T-helper 2 cell (primary cell): Measurements from ENCODE around the gene HOATZ.

Experiments used
- DNase-seq, 5 experiments: peaks; one replicate each; pipeline versions ENCODE4 v3.0.0 to v3.0.0-alpha.2; 2012 to 2022

Gene HOATZ

DNA sequence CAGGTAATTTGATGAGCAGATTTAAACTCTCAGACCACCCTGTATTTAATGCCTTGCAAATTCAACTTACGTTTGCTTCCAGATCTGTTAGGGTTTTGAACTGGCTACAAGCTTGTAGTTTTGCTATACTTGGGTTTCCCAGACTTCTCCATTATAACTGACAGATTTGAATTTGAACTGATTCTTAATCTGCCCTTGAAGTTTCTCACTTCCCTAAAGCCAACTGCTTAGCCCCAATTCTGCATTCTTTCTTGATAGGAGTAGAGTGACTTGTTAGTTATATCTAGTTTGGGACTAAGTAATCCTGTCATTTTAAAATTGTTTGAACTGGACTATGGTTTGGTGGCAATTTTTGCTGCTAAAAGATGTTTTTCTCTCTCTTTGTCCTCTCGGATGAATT, 35.7 kb downstream of the HOATZ start:
- DNase-seq, result no peak

DNA sequence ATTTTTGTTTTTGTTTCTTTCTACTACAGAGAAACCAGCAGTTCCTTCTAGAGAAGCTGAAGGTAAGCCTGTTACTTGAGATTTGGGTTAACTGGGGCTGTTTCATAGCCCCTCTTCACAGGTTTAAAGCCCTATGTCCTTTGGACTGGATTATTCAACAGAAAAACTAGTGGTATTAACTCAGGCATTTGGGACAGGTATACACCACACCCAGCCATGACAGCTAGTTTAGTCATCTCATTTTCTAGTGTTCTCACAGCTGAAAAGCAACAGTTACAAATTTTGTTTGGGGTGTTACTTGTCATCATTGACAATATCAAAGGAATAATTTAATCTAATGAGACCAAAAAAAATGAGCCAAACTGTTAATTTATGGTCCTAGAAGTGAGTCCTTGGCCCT, 40.0 kb downstream of the HOATZ start:
- no peak for DNase-seq

DNA sequence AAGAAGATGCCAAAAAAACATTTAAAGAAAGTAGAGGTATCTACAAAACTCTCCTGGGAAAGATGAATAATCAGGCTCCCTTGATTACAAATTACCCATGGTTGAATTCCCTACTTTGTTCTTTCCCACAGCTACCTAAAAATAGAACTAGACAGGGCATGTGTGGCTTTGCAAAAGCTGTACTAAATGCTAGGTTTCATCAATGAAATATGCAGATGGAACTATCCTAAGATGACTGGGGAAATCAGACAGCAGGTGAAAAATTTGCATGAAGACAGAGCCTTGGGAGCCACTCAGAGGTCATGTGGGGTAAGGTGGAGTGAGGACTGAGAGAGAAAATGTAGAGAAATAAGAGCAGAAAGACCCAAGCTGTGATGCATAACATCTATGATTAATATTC, 40.7 kb downstream of the HOATZ start:
- no peak for DNase-seq

DNA sequence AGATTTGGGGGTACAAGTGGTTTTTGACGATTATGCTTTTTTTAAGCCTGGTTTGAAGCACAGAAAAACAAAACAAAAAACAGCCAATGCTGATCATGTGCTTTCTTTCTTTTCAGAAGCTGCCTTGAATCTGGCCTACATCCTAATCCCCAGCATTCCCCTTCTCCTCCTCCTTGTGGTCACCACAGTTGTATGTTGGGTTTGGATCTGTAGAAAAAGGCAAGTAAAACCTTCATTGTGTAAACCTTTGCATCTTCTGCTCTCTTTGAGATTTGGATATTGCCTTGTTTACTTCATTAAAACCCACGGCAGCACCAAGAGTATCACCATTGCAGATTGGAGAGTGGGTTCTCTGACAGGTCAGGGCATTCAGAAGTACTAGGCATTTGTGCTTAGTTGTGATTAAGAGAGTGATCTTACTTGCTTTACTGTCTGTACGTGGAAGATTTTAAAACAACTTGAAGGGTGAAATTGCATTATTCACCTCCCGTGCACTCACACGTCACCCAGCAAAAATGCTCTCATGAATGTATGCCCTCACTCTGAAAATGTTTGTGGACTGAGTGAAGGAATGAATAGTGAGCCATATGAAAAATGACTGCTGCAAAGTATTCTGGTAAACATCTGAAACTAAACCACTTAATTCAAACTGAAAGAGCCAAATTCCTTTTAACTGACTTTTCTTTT, 43.0 kb downstream of the HOATZ start:
- DNase-seq, result no peak

DNA sequence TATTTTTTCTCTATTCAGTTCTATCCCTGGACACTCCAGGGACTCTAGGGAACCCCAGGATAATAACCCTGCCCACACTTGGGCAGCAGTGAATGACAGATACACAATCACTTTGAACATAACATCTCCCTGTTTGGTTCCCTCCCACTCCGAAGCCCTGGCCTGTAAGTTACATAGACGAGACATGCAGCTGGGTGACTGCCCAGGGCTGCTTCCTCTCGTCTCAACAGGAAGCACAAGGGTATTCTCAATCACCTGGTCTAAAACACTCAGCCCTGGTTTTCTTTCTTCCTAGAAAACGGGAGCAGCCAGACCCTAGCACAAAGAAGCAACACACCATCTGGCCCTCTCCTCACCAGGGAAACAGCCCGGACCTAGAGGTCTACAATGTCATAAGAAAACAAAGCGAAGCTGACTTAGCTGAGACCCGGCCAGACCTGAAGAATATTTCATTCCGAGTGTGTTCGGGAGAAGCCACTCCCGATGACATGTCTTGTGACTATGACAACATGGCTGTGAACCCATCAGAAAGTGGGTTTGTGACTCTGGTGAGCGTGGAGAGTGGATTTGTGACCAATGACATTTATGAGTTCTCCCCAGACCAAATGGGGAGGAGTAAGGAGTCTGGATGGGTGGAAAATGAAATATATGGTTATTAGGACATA, 45.4 kb downstream of the HOATZ start:
- no peak for DNase-seq

DNA sequence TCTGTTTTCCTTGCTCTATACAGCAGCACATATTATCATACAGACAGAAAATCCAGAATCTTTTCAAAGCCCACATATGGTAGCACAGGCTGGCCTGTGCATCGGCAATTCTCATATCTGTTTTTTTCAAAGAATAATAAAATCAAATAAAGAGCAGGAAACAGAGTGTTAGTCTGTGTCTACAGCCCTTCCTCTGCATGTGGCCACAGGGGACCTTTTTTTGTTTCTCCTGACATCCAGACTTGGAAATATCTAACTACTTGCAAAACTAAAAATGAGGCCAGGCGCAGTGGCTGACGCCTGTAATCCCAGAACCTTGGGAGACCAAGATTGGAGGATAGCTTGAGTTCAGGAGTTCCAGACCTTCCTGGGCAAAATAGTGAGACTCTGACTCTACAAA, 46.2 kb downstream of the HOATZ start:
- DNase-seq, result no peak

DNA sequence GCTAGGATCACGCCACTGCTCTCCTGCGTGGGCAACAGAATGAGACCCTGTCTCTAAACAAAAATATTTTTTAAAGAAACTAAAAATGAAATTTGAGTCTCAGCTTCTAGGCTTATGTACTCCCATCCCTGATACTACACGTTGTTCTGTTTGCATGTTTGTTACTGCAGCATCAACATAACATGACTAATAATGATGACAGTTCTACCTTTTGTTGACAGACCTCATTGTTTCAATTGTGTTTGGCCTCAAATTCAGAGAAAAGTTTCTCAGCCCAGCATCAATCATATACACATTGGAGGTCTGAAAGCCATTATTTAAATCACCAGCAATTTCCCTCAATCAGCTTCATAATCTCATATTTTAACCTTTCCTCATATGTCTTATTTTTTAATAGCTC, 46.7 kb downstream of the HOATZ start:
- DNase-seq, result no peak

DNA sequence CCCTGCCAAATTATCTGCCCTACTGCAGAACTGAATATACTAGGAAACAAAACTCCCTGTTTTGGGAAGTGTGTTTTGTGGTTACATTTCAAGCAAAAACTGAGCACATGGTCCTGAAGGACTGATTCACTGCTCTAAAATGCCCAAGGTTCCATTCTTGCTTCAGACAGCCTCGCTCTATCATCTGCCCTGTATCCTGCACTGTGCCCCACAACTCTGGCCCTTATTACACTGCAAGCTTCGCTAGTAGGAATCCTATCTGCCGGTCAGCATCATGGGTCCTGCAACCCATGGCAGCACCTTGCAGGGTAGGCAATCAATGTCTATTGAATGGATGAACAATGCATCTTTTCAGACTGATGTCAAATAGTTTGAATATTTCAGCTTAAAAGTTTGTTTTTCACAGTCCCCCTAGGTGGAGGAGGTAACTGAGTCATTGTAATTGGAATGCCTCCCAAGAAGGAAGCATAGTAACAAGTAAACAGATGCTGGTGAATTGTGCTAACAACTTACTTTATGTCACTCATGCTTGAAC, 47.3 kb downstream of the HOATZ start:
- DNase-seq, result no peak

DNA sequence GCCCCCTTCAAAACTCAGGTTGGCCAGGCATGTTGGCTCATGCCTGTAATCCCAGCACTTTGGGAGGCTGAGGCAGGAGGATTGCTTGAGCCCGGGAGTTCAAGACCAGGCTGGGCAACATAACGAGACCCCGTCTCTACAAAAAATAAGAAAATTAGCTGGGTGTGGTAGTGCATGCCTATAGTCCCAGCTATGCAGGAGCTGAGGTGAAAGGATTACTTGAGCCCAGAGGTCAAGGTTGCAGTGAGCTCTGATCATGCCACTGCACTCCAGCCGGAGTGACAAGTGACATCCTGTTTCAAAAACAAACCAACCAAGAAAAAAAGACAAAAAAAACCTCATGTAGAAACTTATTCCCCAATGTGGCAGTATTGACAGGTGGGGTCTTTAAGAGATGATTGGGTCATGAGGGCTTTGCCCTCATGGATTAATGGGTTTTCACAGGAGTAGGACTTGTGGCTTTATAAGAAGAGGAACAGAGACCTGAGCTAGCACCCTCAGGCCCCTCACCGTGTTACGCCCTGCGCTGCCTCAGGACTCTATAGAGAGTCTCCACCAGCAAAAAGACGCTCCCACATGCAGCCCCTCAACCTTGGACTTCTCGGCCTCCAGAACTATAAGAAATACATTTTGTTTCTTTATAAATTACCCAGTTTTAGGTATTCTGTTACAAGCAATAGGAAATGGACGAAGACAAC, 48.3 kb downstream of the HOATZ start:
- no peak for DNase-seq

DNA sequence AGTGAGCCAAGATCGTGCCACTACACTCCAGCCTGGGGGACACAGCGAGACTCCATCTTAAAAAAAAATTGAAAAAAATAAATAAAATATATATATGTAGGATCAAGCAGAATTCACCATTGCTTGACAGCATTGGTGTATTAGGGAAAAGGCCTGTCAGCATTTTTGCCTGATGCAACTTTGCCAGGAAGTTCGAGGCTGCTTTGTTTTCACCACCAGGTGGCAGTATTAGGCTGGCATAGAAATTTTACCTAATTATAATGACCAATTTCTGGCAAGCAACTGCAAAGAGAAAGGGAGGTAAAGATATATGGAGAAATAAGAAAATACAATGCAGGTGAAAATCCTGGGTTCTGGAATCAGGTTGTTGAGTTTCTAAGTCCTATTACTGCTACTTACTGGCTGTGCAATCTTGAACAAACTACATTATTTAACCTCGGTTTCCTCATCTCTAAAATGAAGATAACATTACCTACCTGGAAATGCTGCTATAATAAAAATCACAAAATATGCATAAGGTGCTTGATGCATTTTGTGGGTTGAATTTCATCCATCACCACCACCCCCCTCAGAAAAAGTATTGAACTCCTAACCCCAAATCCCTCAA, 50.6 kb downstream of the HOATZ start:
- peak in 4 of 5 experiments; percentile 27 to 50 (median 40) for DNase-seq

DNA sequence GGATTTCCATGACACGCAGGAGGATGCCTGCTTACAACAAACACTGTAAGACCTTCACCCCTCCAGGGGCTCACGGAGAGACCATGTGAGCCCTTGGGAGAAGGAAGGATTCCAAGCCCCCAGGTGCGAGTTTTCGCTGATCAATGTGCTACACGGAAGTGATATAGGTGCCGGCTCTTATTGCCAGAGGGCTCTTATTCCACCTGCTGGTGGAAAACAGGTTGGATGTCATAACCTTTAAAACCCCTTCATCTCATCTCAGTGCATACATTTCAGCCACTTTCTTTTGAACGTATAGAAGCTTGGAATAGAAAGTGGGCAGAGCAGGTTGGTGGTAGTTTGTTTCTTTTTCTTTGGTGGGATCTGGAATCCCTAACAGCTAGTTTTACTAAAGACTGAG, 51.7 kb downstream of the HOATZ start:
- DNase-seq, result no peak

DNA sequence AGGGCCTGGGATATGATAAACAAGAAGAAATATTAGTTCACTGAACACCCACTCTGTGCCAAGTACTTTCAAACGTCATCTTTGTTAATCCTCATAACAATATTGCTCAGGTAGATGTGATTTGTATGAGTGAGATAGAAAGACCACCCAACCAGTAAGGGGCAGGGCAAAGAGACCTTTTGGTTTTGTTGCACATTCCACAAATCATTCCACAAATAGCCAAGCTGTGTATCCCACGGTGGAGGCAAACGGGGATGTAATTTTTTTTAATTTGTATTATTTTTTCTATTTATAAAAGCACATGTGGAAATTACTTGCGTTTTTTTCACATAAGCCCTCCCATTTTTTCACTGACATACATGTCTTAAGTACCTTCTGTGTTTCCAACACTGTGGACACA, 54.9 kb downstream of the HOATZ start:
- DNase-seq, result no peak

DNA sequence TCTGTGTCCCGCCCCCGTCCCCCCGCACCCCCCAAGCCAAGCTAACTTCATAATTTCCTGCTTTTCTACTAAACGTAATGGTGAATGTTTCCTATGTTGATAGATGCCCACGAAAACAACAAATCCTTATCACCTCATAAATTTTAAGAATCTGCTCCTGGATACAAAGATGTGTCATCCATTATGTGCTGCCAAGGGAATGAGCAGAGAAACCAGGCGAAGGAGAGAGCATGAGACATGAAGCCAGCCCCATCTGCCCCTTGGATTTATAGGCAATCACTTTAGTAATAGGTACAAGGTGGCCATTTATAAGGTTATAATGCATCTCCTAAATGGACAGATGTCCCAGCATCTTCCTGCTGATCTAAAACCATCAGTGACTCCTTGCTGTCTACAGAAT, 56.2 kb downstream of the HOATZ start:
- no peak for DNase-seq

DNA sequence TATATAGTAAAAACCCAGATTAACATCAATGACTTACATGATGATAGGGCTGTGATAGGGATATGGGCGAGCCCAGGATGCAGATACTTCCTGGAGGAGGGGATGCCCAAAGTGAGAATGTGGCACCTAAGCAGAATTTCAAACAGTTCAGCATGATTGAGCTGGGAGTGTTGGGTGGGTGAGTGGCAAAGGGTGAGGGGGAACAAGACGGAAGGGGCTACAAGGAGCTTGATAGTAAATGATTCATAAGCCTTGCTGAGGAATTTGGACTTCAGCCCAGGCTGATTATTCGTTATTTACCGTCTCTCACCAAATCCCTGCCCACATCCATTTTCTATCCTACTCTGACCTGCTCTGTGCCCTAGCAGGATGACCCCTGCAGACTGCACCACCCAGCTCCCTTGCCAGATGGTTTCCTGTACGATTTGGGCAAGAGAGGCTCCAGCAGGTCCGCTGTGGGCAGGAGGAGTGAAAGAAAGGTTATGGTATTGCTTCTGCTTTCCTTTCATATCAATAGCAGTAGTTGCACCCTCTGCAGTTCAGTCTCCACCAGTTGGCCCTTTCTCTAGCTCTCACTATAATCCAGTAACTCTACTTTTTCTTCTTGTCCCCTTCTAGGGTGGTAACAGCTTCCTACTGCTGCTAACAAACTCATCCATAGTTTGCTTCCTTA, 57.4 kb downstream of the HOATZ start:
- no peak for DNase-seq

DNA sequence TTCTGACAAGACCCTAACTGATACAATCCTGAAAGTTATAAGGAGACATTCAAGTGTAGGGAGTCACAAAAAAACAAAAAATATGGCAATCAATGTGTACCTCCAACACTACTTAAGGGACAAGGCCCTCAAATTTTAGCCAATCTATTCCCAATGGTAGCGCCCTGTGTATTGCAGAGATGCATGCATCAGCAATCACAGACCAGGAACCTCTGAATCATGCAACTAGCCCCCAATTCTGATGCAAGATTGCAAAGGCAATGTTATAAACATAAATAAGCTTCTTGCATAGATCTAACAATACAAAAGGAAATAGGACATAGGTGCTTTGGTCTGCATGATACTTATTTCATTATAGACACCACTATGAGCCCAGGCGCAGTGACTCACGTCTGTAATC, 58.0 kb downstream of the HOATZ start:
- DNase-seq, result no peak

DNA sequence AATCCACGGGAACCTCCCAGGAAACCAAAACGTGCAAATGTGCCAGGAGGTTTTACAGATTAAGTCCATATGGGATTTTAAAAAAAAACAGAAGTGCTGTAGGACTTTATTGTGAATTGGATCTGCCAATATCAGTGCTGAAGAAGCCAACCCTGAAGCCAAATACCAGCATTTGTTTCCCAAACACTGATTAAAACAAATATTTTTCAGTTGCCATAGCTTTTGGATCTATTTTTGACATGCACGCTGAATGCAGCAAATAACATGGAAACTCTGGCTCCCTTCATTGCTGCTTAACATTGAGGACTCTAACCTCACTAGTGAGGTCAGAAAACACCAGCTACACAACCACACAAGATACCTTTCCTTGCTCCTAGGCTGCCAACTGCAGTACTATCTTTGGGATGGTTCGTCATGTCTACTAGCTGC, 59.3 kb downstream of the HOATZ start:
- no peak for DNase-seq

DNA sequence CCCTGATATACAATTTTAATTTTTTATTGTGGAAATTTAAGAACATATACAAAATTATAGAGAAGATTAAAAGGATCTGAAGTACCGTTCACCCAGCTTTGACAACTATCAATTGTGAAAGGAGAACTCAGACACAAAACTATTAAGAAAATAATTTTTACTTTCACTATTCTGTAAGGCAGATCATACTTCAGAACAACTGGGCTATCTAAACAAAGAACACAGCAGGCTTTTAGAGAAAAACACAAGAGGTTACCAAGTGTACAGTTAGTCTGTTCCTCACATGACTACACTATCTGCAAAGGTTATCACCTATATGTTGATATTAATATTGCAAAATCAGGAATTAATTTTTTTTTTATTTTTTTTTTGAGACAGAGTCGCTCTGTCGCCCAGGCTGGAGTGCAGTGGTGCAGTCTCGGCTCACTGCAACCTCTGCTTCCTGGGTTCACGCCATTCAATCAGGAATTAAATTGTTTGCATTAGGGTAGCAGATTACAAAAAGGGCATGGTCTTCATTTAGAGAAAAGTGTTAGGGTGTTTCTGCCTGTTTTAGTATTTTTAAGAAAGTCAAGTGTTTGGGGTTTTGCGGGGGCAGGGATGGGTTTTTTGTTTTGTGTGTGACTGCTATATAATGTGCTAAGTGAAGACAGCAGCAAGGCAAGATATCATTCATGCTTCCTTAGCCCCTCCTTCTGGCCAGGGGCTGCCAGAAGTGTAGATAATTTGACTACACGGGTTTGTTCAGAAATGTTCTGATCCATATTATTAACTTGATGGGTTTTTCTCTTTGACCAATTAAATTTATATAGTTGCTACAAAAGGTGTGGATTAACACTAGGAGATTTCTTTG, 60.0 kb downstream of the HOATZ start:
- no peak for DNase-seq

DNA sequence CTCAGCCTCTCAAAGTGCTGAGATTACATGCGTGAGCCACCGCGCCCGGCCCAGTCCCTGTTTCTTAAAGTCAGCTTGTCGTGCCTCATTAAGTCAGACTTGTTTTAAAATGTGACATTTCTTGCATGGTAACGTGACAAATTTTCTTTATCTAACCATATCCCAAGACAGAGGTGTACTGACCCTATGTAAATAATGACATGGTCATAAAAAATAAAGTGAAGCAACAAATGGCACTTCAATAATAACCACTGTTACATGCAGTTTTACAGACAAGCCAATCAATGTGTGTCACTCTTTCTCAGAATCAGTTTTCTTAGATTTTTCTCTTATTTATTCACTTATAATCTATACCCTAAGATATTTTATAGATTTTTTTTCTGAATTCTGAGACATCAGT, 61.2 kb downstream of the HOATZ start:
- DNase-seq, result no peak

DNA sequence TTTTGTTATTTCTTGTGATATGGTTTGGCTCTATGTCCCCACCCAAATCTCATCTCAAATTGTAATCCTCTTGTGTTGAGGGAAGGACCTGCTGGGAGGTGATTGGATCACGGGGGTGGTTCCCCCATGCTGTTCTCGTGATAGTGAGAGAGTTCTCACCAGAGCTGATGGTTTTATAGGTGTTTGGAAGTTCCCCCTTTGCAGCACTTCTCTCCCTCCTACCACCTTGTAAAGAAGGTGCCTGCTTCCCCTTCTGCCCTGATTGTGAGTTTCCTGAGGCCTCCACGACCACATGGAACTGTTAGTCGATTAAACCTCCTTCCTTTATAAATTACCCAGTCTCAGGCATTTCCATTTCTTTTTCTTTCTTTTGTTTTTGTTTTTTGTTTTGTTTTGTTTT, 63.2 kb downstream of the HOATZ start:
- no peak for DNase-seq

DNA sequence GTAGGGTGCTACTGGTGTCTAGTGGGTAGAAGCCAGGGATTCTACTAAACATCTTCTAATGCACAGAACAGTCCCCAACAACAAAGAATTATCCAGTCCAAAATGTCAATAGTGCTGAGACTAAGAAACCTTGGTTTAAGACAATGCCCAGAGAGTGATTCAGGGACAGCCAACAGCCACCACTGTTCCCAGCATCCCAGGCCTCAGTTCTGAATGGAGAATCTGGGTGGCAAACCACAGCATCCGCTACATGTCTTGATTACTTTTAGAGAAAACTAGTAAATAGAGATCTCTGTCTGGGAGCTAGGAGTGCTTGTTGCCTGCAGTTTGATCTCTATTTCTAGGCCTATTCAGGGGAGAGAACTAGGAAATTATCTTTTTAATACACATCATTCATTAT, 66.8 kb downstream of the HOATZ start:
- DNase-seq, result no peak

DNA sequence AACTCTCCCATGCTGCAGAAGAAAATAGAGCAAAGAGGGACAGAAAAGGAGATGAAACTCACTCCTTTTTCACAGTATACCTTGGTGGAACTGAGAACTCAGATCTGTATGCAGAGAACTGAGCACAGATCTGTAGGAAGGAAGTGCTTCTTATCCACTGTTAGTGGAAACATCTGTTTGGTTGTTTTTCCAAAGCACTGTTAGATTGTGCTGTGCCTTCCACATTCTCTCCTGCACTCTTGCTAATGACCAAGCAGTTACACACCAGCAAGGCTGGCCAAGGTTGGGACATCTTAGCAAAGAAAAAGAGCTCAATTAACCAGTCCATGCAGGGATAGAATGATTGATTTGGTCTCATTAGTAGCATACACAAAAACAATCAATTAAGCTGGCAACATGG, 67.6 kb downstream of the HOATZ start:
- no peak for DNase-seq

DNA sequence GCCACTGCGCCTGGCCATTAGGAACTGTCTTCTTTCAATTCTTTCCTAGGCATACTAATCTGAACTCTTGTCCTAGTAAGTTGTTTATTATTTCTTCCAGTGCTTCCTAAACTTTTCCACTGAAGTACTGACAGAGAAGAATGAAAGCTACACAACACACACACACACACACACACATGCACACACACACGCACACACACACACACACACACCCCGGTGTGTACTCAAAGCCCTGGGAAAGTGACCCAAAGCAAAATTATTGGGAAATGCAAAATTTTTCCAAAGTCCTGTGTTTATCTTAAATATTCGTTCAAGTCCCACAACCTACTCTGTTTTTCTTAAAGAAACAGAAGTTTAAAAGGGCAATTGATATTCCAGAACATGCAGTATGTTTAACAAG, 68.3 kb downstream of the HOATZ start:
- no peak for DNase-seq
